Motor neuron (in vitro differentiated cells): ENCODE data around the gene SETX. TPM values are rescaled to one million over a fixed set of nuclear protein-coding genes. Genes with fewer than 3 reads are reported as not detected.

ENCODE experiments used
- ATAC-seq, 8 experiments: fragments of 200-7000 bp; cut with Tn5 transposase; replicated peaks in 6 of 8; 2 replicates each; pipeline ENCODE4 v1.8.0; 2021; ENCODE audit warnings: mild to moderate bottlenecking in 8 of 8, moderate library complexity in 8 of 8
- H3K27ac ChIP-seq, 2 donors: fragments of 250-450 bp; sonication (Bioruptor Pico); 2 replicates each; pipeline ENCODE4 v1.9.0; 2021; ENCODE audit warnings: antibody characterized with exemption in 2 of 2, mild to moderate bottlenecking in 2 of 2, moderate library complexity in 1 of 2
- H3K4me1 ChIP-seq, 2 donors: fragments of 250-450 bp; sonication (Bioruptor Pico); replicated peaks in 1 of 2; 2 replicates each; pipeline ENCODE4 v1.6.1; 2021; ENCODE audit warnings: antibody characterized with exemption in 2 of 2, mild to moderate bottlenecking in 2 of 2, moderate library complexity in 1 of 2
- H3K4me3 ChIP-seq, 5 donors: fragments of 250-450 bp; sonication (Bioruptor Pico); 2 replicates each; pipeline ENCODE4 v1.9.0; 2021; ENCODE audit warnings: antibody characterized with exemption in 5 of 5, mild to moderate bottlenecking in 5 of 5, moderate library complexity in 4 of 5
- WGBS, 10 experiments: fragments of 450-650 bp; shearing (Covaris generic); methylation state at CpG; one replicate each; pipeline ENCODE4 v1.0.0; 2022; 5-methylcytosine and 5-hydroxymethylcytosine counted together
- in situ Hi-C, 9 experiments: fragments of 400-800 bp; cut with MboI; loops; one replicate each; pipeline ENCODE4 v1.15.0; 2021; ENCODE audit warnings: low sequenced_read_pairs in 9 of 9, low pct_unique_long_range_greater_than_20kb in 2 of 9; ENCODE audit not compliant: unreplicated experiment in 9 of 9
- total RNA-seq, 8 experiments: library from RNA; unstranded; fragments of 300-600 nt; gene quantifications; 2 replicates each; pipeline versions ENCODE4 v1.2.3 to v1.2.4, GENCODE V29; 2022

Gene SETX
- total RNA-seq, 8 experiments from 2014 or later = 23.8 to 55.6 (median 35.8) TPM

DNA sequence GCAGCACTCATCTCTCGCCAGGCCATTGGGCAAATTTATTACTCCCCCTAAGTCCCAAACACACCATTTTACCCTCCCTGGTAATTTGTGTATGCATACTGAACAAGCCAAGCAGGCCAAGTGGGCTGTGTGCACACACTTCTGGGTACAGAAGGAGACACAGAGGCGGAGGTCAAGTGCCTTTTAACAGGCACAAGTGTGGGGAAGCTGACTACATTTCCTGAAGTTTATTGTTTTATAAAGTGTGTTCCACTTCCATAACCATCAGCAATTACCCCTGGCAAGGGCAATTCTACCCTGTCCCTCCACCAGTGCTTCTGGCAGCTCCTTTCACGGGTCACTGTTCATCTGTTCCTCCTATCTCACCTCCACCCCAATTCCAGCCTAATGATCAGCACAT lies 93.9 kb downstream of the SETX start:
- Histone ChIP-seq H3K4me3 (no peak overlapping the region), H3K4me1 (no peaks in the 10 kb centered on the region), H3K27ac (no peak overlapping the region)
- in situ Hi-C loops = loop anchor here in 2 of 9 experiments (25.0 kb wide), 1 partner anchor 499 kb away; no protein-coding TSS in a partner anchor
- no peak for ATAC-seq
- 80 to 100% (median 93%) methylated on average over 1 to 2 of the region's 3 CpGs; no CpG with 5 or more reads in 4 of the 10 experiments for WGBS, 10 experiments

DNA sequence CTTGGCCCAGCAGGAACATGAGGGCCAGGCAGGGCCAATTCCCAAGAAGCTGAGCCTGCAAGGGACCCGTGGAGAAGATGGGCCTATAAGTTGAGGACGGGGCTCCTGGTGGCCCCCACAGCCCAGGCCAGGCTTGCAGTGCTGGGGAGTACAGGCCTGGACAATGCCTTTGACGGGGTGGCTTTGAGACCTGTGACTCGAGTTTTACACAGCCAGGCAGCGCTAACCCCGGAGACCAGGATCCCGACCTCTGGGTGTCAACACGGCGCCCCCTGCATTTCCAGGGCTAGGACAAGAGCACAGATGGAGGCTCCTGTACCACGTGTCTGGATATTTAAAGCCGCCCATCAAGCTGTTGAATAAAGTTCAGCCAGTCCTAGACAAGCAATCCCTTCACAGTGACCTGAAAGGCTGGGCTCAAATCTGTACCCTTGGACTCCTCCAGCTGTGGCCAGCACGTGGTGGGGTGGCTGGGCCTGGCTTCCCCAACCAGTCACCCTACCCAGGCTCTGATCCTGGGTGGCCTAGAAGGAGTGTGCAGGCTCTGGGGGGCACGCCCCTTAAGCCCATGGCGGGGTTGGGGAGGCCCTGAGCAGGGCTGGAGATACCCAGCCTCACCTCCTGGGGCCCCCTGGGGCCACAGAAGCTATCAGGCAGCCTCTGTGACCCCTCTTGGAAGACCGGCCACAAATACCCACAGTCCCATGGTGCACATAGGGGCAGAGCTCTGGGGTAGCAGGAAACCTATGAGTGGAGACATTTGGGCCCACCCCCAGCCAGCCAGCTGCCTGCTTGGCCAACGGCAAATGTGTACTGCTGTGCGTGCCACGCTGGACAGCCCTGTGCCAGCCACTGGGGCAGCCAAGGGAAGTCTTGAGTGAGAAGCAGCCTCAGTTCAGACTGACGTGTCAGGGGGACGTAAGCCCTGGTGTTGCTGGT lies 104.2 kb downstream of the SETX start:
- peaks cover 4 to 12% of the 10 kb centered on the region in 2 donors for H3K4me1 ChIP-seq
- no peak overlapping the region for H3K4me3 ChIP-seq
- H3K27ac ChIP-seq = no peak overlapping the region
- 68 to 100% (median 83%) methylated on average over 1 to 8 of the region's 20 CpGs; no CpG with 5 or more reads in 5 of the 10 experiments for WGBS, 10 experiments
- ATAC-seq = no peak
- in situ Hi-C loops = loop anchor here in 6 of 9 experiments (10.0 to 25.0 kb wide), 2 partner anchors 486 to 488 kb away; no protein-coding TSS in a partner anchor

GRCh38 chr9:132249690-132250089 lies 105.1 kb downstream of the SETX start:
- no peak for ATAC-seq
- WGBS, 10 experiments = no CpG with 5 or more reads among the region's 8 CpGs
- Histone ChIP-seq H3K27ac (no peak overlapping the region), H3K4me1 (peaks cover 13 to 21% of the 10 kb centered on the region in 2 donors), H3K4me3 (no peak overlapping the region)
- in situ Hi-C loops = loop anchor here in 8 of 9 experiments (10.0 to 25.0 kb wide), 2 partner anchors 485 to 487 kb away; no protein-coding TSS in a partner anchor

DNA sequence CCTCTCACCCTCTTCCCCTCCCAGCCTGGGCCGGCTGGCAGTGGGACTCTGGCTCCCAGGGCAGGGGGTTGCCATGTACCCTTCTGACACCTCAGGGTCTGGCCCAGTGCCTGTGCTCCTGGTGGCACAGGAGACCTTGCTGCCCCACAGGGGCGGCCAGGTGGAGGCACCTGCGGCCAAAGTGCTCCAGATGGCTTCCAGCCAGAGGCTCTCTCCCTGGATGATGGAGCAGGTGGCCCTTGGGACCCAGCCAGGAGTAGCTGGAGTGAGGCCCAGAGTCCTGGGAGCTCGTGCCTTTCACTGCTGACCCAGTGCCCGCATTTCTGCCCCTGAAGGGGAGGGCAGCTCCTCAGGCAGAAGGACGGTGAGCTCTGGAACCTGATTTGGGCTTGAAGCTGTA lies 105.7 kb downstream of the SETX start:
- Histone ChIP-seq H3K4me1 (peaks cover 19 to 27% of the 10 kb centered on the region in 2 donors), H3K27ac (no peak overlapping the region), H3K4me3 (no peak overlapping the region)
- in situ Hi-C loops = loop anchor here in 2 of 9 experiments (25.0 kb wide), 1 partner anchor 487 kb away; no protein-coding TSS in a partner anchor
- ATAC-seq = no peak
- 80 to 100% methylated on average over 1 of the region's 6 CpGs; no CpG with 5 or more reads in 8 of the 10 experiments for WGBS, 10 experiments

- no peak for ATAC-seq
- Histone ChIP-seq H3K4me3 (no peak overlapping the region), H3K27ac (no peak overlapping the region), H3K4me1 (peaks cover 21 to 30% of the 10 kb centered on the region in 2 donors)
- in situ Hi-C loops = loop anchor here in 2 of 9 experiments (25.0 kb wide), 1 partner anchor 486 kb away; no protein-coding TSS in a partner anchor
- WGBS, 10 experiments = 54 to 100% (median 80%) methylated on average over 1 to 4 of the region's 8 CpGs; no CpG with 5 or more reads in 5 of the 10 experiments
Measured at GRCh38 chr9:132247942-132248341, 106.8 kb downstream of the SETX start.

DNA sequence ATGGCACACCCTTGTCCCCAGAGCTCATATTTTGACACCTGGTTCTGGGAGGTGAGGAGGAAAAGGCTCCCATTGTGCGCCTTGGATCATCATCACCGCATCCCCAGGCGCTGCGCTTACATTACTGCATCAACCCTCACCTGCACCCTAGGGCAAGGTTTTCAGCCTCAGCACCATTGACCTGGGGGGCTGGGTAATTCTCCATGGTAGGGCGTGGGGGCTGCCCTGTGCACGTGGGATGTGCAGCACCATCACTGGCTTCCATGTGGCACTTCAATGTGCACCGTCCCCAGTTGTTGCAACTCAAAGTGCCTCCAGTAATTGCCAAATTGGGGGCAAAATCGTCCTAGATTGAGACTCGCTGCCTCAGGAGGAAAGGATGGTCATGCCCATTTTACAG lies 109.3 kb downstream of the SETX start:
- peaks cover 30 to 41% of the 10 kb centered on the region in 2 donors for H3K4me1 ChIP-seq
- H3K4me3 ChIP-seq = no peak overlapping the region
- in situ Hi-C loops = loop anchor here in 2 of 9 experiments (25.0 kb wide), 1 partner anchor 483 kb away; no protein-coding TSS in a partner anchor
- H3K27ac ChIP-seq = peak overlapping the region in 1 of 2 donors; percentile 51
- 70 to 89% (median 79%) methylated on average over 2 to 7 of the region's 9 CpGs; no CpG with 5 or more reads in 4 of the 10 experiments for whole genome bisulfite sequencing, 10 experiments
- ATAC-seq = no peak

DNA sequence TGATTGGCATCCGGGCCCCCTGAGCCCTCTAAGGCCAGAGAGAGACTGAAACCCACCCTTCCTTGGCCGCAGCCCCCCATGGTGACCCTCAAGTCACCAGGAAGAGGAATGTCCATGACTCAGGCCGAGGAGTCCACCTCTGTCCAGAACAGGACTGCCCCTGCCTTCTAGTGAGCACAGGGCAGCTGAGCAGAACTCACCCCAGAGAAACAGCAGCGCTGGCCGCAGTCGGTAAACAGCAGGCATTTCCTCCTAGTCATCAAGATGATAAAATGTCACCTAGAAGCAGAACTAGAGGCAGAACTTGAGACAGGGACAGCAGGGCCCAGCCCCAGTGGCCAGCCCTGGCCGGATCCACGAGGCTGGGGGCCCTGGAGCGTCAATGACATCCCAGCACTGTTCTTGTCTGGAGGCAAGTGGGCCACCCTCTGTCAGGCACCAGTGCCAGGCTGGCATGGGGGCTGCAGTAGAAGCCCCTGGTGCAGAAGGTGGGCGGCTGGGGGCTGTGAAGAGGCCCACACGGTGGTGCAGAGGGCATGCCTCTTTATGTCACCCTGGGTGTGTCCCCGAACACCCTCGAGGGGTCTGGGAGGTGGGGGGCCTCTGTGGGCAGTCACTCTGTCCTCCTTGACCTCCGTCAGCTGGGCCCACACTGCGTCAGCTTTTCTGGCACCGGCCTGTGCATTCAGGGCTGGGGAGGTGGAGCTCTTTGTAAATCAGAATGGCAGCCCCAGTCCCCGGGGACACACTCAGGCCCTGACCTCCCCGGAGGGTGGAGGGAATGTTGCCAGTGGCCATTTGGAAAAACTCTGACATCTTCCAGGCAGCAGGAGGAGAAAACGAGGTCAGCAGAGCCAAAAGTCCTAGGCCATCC lies 110.0 kb downstream of the SETX start:
- H3K27ac ChIP-seq = peak overlapping the region; percentile 51 to 78

GRCh38 chr9:132243156-132244074 lies 111.4 kb downstream of the SETX start:
- in situ Hi-C loops = loop anchor here in 2 of 9 experiments (25.0 kb wide), 1 partner anchor 481 kb away; no protein-coding TSS in a partner anchor
- whole genome bisulfite sequencing, 10 experiments = 63 to 100% (median 83%) methylated on average over 1 to 6 of the region's 19 CpGs; no CpG with 5 or more reads in 6 of the 10 experiments
- Histone ChIP-seq H3K4me3 (no peak overlapping the region), H3K27ac (no peak overlapping the region), H3K4me1 (peaks cover 38 to 49% of the 10 kb centered on the region in 2 donors)
- no peak for ATAC-seq

More for the DNA sequence above, 110.0 kb downstream of the SETX start:
- in situ Hi-C loops = loop anchor here in 2 of 9 experiments (25.0 kb wide), 1 partner anchor 483 kb away; no protein-coding TSS in a partner anchor
- H3K4me1 ChIP-seq = peaks cover 37 to 45% of the 10 kb centered on the region in 2 donors
- WGBS, 10 experiments = 14 to 55% (median 39%) methylated on average over 1 to 9 of the region's 19 CpGs; no CpG with 5 or more reads in 2 of the 10 experiments
- H3K4me3 ChIP-seq = no peak overlapping the region
- ATAC-seq = peak in 5 of 8 experiments; percentile 3 to 41 (median 20)

DNA sequence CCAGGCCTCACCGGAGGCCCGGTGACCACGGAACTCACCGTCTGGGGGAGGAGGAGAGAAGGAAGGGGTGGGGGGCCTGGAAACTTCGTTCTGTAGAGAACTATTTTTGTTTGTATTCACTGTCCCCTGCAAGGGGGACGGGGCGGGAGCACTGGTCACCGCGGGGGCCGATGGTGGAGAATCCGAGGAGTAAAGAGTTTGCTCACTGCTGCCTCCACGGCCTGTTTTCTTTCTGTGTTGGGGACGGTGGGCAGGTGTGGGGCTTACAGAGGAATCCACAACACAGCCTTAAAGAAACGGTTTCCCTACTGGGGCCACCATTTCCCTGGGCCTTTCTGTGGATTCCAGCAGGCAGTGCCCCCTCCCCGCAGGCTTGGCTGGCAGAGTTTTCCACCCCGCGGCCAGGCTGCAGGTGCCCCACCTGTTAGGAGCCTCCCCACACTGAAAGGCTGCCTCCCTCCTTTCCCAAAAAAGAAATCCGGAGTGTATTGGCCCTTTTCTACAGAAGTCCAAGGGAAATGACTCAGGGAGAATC lies 112.1 kb downstream of the SETX start:
- in situ Hi-C loops = loop anchor here in 2 of 9 experiments (25.0 kb wide), 1 partner anchor 480 kb away; no protein-coding TSS in a partner anchor

GRCh38 chr9:132241840-132242620 lies 112.8 kb downstream of the SETX start:
- Histone ChIP-seq H3K27ac (no peak overlapping the region), H3K4me1 (peaks cover 38 to 49% of the 10 kb centered on the region in 2 donors), H3K4me3 (peak overlapping the region; percentile 22 to 41 (median 33))
- WGBS, 10 experiments = 0 to 3% (median 0%) methylated on average over 1 to 8 of the region's 81 CpGs; no CpG with 5 or more reads in 6 of the 10 experiments
- peak in 5 of 8 experiments; percentile 1 to 6 (median 2) for ATAC-seq
- in situ Hi-C loops = loop anchor here in 2 of 9 experiments (25.0 kb wide), 1 partner anchor 480 kb away; no protein-coding TSS in a partner anchor

More for the DNA sequence above, 112.1 kb downstream of the SETX start:
- Histone ChIP-seq H3K4me1 (peaks cover 38 to 49% of the 10 kb centered on the region in 2 donors), H3K27ac (no peak overlapping the region), H3K4me3 (peak overlapping the region; percentile 22 to 41 (median 33))
- ATAC-seq = no peak
- 0 to 25% (median 0%) methylated on average over 1 to 4 of the region's 18 CpGs; no CpG with 5 or more reads in 7 of the 10 experiments for WGBS, 10 experiments
